HG02943 (cell line): ENCODE data around the gene KRT1.

Experiments
- ATAC-seq: cut with Tn5 transposase; IDR thresholded peaks from one replicate; pipeline ENCODE4 v1.9.1; 2021; ENCODE audit warnings: mild to moderate bottlenecking, low read depth, moderate library complexity; ENCODE audit not compliant: unreplicated experiment

Gene KRT1

GRCh38 chr12:52699960-52700359, 19.8 kb upstream of the KRT1 start:
- no peak for ATAC-seq

GRCh38 chr12:52699373-52699772, 19.2 kb upstream of the KRT1 start:
- ATAC-seq, result no peak

- no peak for ATAC-seq
These were observed 18.6 kb upstream of the KRT1 start for GRCh38 chr12:52698651-52699340.

GRCh38 chr12:52697058-52697582, 16.9 kb upstream of the KRT1 start:
- ATAC-seq, result no peak

- ATAC-seq, result no peak
These were observed 16.4 kb upstream of the KRT1 start for GRCh38 chr12:52696588-52696987.

GRCh38 chr12:52695039-52695438, 14.8 kb upstream of the KRT1 start:
- no peak for ATAC-seq

GRCh38 chr12:52694151-52694550, 13.9 kb upstream of the KRT1 start:
- no peak for ATAC-seq

- no peak for ATAC-seq
These were observed 13.1 kb upstream of the KRT1 start for GRCh38 chr12:52693261-52693660.

GRCh38 chr12:52692254-52692653, 12.0 kb upstream of the KRT1 start:
- no peak for ATAC-seq

GRCh38 chr12:52691841-52692150, 11.6 kb upstream of the KRT1 start:
- no peak for ATAC-seq

GRCh38 chr12:52691076-52691840, 11.1 kb upstream of the KRT1 start:
- no peak for ATAC-seq

- no peak for ATAC-seq
These were observed 10.3 kb upstream of the KRT1 start for GRCh38 chr12:52690351-52691075.

GRCh38 chr12:52689936-52690335, 9.7 kb upstream of the KRT1 start:
- no peak for ATAC-seq

GRCh38 chr12:52689239-52689638, 9.0 kb upstream of the KRT1 start:
- no peak for ATAC-seq

GRCh38 chr12:52688481-52688880, 8.3 kb upstream of the KRT1 start:
- no peak for ATAC-seq

- ATAC-seq, result no peak
These were observed 7.5 kb upstream of the KRT1 start for GRCh38 chr12:52687497-52688385.

- no peak for ATAC-seq
These were observed 6.7 kb upstream of the KRT1 start for GRCh38 chr12:52686756-52687487.

- no peak for ATAC-seq
These were observed 5.9 kb upstream of the KRT1 start for GRCh38 chr12:52686063-52686462.

GRCh38 chr12:52685406-52685890, 5.2 kb upstream of the KRT1 start:
- ATAC-seq, result no peak

GRCh38 chr12:52684431-52684830, 4.2 kb upstream of the KRT1 start:
- no peak for ATAC-seq
